HepG2 (cell line): ENCODE data around the gene CEP131.

ENCODE experiments used
- GABPA ChIP-seq, 2 experiments: IDR thresholded peaks; 2 replicates each; pipeline ENCODE4 v1.6.1; 2011 to 2016; ENCODE audit warnings: low read depth in 2 of 2, low read length in 1 of 2, missing biosample characterization in 1 of 2, missing genetic modification characterization in 1 of 2
- HNF4G ChIP-seq, 2 experiments: sonication (generic) in 1 of 2; formaldehyde crosslinking in 1 of 2; IDR thresholded peaks; 2 replicates each; pipeline versions ENCODE4 v1.4.0 to v1.6.1; 2011 to 2020; ENCODE audit warnings: borderline replicate concordance in 2 of 2, low read depth in 2 of 2, mild to moderate bottlenecking in 2 of 2, low read length in 1 of 2, missing genetic modification reagents in 1 of 2, moderate library complexity in 1 of 2
- ZFY ChIP-seq: sonication (generic); formaldehyde crosslinking; IDR thresholded peaks from 2 replicates; pipeline ENCODE4 v1.4.0; 2020; ENCODE audit warnings: missing genetic modification reagents
- ZNF224 ChIP-seq: sonication (generic); formaldehyde crosslinking; IDR thresholded peaks from 2 replicates; pipeline ENCODE4 v1.5.0; 2020; ENCODE audit warnings: mild to moderate bottlenecking, missing genetic modification reagents
- TF ChIP-seq, protein P1 (sequence below): IDR thresholded peaks from 2 replicates; pipeline ENCODE4 v1.6.1; 2012; ENCODE audit warnings: low read depth, low read length, improper control_type of control experiment
- TF ChIP-seq, protein P2 (sequence below): sonication (generic); formaldehyde crosslinking; IDR thresholded peaks from 2 replicates; pipeline ENCODE4 v1.5.0; 2020; ENCODE audit warnings: mild to moderate bottlenecking, missing genetic modification reagents, moderate library complexity

DNA sequence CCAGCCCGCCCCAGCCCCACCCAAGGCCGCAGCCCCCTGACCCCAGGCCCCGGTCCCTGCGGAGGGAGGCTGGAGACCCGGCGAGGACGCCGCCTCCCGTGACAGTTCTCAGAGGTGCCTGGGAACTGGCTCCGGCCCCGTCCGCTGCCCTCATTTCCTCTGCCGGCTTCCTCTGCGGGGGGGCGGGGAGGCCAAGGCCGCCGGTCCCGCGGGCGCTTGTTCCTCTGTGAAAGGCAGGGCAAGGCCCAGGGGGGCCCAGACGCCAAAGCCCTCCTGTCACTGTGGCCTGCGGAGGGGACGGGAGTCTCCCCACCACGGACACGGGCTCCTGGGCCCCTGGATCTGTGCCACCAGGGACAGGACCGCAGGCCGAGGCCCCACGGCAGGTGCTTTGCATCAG, 62.5 kb downstream of the CEP131 start:
- TF ChIP-seq, protein P1, sequence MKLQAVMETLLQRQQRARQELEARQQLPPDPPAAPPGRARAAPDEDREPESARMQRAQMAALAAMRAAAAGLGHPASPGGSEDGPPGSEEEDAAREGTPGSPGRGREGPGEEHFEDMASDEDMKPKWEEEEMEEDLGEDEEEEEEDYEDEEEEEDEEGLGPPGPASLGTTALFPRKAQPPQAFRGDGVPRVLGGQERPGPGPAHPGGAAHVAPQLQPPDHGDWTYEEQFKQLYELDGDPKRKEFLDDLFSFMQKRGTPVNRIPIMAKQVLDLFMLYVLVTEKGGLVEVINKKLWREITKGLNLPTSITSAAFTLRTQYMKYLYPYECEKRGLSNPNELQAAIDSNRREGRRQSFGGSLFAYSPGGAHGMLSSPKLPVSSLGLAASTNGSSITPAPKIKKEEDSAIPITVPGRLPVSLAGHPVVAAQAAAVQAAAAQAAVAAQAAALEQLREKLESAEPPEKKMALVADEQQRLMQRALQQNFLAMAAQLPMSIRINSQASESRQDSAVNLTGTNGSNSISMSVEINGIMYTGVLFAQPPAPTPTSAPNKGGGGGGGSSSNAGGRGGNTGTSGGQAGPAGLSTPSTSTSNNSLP = no peak
- TF ChIP-seq ZFY (CRISPR knock-in tag) = no peak
- TF ChIP-seq ZNF224 (CRISPR knock-in tag) = no peak
- TF ChIP-seq GABPA (IDR thresholded peaks at IDR 0.05; ENCODE audit: low read depth, low read length) = no peak
- no peak for TF ChIP-seq GABPA (CRISPR knock-in tag; IDR thresholded peaks at IDR 0.05; ENCODE audit: low read depth)
- no peak for TF ChIP-seq HNF4G (IDR thresholded peaks at IDR 0.05; ENCODE audit: borderline replicate concordance, low read depth, low read length)
- TF ChIP-seq HNF4G (CRISPR knock-in tag; IDR thresholded peaks at IDR 0.05; ENCODE audit: borderline replicate concordance, low read depth) = no peak
- TF ChIP-seq, protein P2, sequence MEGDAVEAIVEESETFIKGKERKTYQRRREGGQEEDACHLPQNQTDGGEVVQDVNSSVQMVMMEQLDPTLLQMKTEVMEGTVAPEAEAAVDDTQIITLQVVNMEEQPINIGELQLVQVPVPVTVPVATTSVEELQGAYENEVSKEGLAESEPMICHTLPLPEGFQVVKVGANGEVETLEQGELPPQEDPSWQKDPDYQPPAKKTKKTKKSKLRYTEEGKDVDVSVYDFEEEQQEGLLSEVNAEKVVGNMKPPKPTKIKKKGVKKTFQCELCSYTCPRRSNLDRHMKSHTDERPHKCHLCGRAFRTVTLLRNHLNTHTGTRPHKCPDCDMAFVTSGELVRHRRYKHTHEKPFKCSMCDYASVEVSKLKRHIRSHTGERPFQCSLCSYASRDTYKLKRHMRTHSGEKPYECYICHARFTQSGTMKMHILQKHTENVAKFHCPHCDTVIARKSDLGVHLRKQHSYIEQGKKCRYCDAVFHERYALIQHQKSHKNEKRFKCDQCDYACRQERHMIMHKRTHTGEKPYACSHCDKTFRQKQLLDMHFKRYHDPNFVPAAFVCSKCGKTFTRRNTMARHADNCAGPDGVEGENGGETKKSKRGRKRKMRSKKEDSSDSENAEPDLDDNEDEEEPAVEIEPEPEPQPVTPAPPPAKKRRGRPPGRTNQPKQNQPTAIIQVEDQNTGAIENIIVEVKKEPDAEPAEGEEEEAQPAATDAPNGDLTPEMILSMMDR (CRISPR knock-in tag) = no peak
